ENCODE results near the gene NUBP2.
A peak's percentile ranks its signal among the peaks of the same experiment; 100 is the strongest.

The NUBP2 gene

GRCh38 chr16:1784977-1785845, 2.5 kb downstream of the NUBP2 start:
- Mint-ChIP-seq H3K4me1 (peaks cover 27% of the 10 kb centered on the region), H3K36me3 (peaks cover 3% of the 10 kb centered on the region), H3K27me3 (no peaks in the 10 kb centered on the region), H3K4me3 (peak overlapping the region; percentile 66), H3K27ac (no peak overlapping the region), H3K9me3 (no peaks in the 10 kb centered on the region)

DNA sequence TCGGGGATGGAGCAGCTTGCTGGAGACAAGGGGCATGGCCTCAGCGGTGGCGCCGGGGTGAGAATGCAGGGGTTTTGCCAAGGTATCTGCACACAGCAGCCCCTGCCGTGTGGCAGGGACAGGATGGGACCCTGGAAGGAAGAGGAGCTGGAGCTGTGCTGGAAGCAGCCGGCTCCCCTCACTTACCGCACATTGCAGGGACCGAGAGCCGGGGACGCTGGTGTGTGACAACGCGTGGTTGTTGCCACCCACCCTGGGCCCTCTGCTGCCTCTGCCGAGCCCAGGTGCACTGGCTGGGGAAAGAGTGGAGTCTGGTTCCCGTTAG, 3.0 kb downstream of the NUBP2 start:
- no peak overlapping the region for H3K4me3 Mint-ChIP-seq
- no peaks in the 10 kb centered on the region for H3K9me3 Mint-ChIP-seq
- H3K36me3 Mint-ChIP-seq = peaks cover 3% of the 10 kb centered on the region
- peaks cover 27% of the 10 kb centered on the region for H3K4me1 Mint-ChIP-seq
- H3K27me3 Mint-ChIP-seq = no peaks in the 10 kb centered on the region
- no peak overlapping the region for H3K27ac Mint-ChIP-seq

- no peak overlapping the region for H3K4me3 Mint-ChIP-seq
- peaks cover 3% of the 10 kb centered on the region for H3K36me3 Mint-ChIP-seq
- H3K9me3 Mint-ChIP-seq = no peaks in the 10 kb centered on the region
- H3K27ac Mint-ChIP-seq = no peak overlapping the region
- peaks cover 22% of the 10 kb centered on the region for H3K4me1 Mint-ChIP-seq
- H3K27me3 Mint-ChIP-seq = no peaks in the 10 kb centered on the region
Measured at GRCh38 chr16:1786242-1787055, 3.7 kb downstream of the NUBP2 start.

GRCh38 chr16:1787056-1787321, 4.2 kb downstream of the NUBP2 start:
- H3K27ac Mint-ChIP-seq = no peak overlapping the region
- no peak overlapping the region for H3K4me3 Mint-ChIP-seq
- H3K36me3 Mint-ChIP-seq = peaks cover 3% of the 10 kb centered on the region
- H3K27me3 Mint-ChIP-seq = no peaks in the 10 kb centered on the region
- peaks cover 16% of the 10 kb centered on the region for H3K4me1 Mint-ChIP-seq
- no peaks in the 10 kb centered on the region for H3K9me3 Mint-ChIP-seq

GRCh38 chr16:1787322-1788094, 4.7 kb downstream of the NUBP2 start:
- no peak overlapping the region for H3K4me3 Mint-ChIP-seq
- no peaks in the 10 kb centered on the region for H3K27me3 Mint-ChIP-seq
- no peaks in the 10 kb centered on the region for H3K9me3 Mint-ChIP-seq
- peaks cover 3% of the 10 kb centered on the region for H3K36me3 Mint-ChIP-seq
- no peak overlapping the region for H3K27ac Mint-ChIP-seq
- H3K4me1 Mint-ChIP-seq = peaks cover 16% of the 10 kb centered on the region

DNA sequence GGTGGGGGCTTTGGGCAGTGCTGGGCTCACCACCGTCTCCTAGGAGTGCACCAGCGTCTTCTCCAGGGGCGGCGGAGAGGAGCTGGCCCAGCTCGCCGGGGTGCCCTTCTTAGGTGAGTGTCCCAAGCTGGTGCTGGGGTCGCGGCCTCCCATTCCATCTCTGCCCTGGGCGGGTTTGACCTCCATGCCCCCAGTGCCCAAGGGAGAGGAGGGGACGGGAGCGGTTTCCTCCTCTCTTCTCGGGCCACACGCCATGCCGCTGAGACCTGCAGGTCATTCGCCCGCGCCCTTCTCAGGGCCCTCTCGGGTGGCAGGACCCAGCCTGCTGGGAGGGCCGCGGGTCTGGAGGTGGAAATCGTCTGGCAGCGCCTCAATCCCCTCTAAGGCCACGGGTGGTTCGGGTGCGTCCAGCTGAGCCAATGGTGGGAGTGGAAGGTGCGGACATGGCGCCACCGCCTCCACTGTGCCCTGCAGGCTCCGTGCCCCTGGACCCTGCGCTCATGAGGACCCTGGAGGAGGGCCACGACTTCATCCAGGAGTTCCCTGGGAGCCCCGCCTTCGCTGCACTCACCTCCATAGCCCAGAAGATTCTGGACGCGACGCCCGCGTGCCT, 5.4 kb downstream of the NUBP2 start:
- Mint-ChIP-seq H3K4me3 (no peak overlapping the region), H3K9me3 (no peaks in the 10 kb centered on the region), H3K4me1 (peaks cover 15% of the 10 kb centered on the region), H3K27ac (no peak overlapping the region), H3K36me3 (peaks cover 3% of the 10 kb centered on the region), H3K27me3 (no peaks in the 10 kb centered on the region)

DNA sequence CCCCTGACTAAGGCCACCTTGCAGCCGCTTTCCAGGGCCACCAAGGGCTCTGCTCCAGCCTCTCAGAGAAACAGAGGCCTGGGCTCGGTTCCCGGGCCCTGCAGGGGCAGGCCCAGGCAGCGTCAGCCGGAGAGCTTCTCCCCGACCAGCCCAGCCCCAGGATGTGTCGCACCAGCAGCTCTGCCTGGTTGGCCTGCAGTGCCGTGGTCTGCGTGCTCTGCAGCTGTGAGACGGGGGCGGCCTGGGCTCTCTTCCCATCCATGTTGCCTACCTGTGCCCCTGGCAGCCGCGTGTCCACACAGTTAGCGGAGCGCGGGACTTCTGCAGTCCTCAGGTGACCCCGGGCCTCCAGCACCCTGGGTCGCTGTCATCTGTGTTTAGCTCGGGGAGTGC, 5.9 kb downstream of the NUBP2 start:
- no peak overlapping the region for H3K27ac Mint-ChIP-seq
- no peaks in the 10 kb centered on the region for H3K27me3 Mint-ChIP-seq
- peaks cover 12% of the 10 kb centered on the region for H3K4me1 Mint-ChIP-seq
- H3K4me3 Mint-ChIP-seq = no peak overlapping the region
- peaks cover 1% of the 10 kb centered on the region for H3K36me3 Mint-ChIP-seq
- no peaks in the 10 kb centered on the region for H3K9me3 Mint-ChIP-seq

GRCh38 chr16:1789643-1790045, 6.9 kb downstream of the NUBP2 start:
- no peak overlapping the region for H3K27ac Mint-ChIP-seq
- H3K27me3 Mint-ChIP-seq = no peaks in the 10 kb centered on the region
- peaks cover 12% of the 10 kb centered on the region for H3K4me1 Mint-ChIP-seq
- H3K36me3 Mint-ChIP-seq = peaks cover 1% of the 10 kb centered on the region
- no peak overlapping the region for H3K4me3 Mint-ChIP-seq
- H3K9me3 Mint-ChIP-seq = no peaks in the 10 kb centered on the region

GRCh38 chr16:1790261-1790610, 7.5 kb downstream of the NUBP2 start:
- no peaks in the 10 kb centered on the region for H3K27me3 Mint-ChIP-seq
- H3K36me3 Mint-ChIP-seq = no peaks in the 10 kb centered on the region
- peaks cover 8% of the 10 kb centered on the region for H3K4me1 Mint-ChIP-seq
- H3K27ac Mint-ChIP-seq = no peak overlapping the region
- no peak overlapping the region for H3K4me3 Mint-ChIP-seq
- H3K9me3 Mint-ChIP-seq = no peaks in the 10 kb centered on the region

- Mint-ChIP-seq H3K9me3 (no peaks in the 10 kb centered on the region), H3K27ac (no peak overlapping the region), H3K4me3 (no peak overlapping the region), H3K4me1 (peaks cover 3% of the 10 kb centered on the region), H3K27me3 (no peaks in the 10 kb centered on the region), H3K36me3 (no peaks in the 10 kb centered on the region)
Measured at GRCh38 chr16:1790611-1791255, 8.0 kb downstream of the NUBP2 start.

DNA sequence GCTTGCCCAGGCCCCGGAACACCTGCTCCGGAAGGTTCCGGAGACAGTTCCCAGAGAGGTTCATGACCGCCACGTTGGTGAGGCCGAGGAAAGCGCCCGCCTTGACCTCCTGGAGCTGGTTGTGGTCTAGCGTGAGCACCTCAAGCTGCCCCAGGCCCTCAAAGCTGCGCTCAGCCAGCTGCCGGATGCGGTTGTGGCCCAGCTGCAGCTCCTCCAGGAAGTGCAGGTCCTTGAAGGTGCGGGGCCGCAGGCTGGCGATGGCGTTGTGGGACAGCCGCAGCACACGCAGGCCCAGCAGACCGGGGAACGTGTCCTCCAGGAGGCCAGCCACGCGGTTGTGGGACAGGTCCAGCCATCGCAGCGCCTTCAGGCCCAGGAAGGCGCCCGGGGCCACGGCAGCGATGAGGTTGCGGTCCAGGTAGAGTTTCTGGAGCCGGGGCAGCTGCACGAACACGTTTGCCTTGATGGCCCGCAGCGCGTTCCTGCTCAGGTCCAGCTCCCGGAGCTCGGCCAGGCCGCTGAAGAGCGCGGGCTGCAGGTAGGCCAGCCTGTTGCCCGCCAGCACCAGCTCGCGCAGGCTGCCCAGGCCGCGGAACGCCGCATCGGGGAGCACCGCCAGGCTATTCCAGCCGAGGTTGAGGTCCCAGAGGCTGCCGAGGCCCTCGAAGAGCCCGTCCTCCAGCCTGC, 8.6 kb downstream of the NUBP2 start:
- Mint-ChIP-seq H3K9me3 (no peaks in the 10 kb centered on the region), H3K27ac (no peak overlapping the region), H3K27me3 (no peaks in the 10 kb centered on the region), H3K36me3 (no peaks in the 10 kb centered on the region), H3K4me3 (no peak overlapping the region), H3K4me1 (no peaks in the 10 kb centered on the region)

DNA sequence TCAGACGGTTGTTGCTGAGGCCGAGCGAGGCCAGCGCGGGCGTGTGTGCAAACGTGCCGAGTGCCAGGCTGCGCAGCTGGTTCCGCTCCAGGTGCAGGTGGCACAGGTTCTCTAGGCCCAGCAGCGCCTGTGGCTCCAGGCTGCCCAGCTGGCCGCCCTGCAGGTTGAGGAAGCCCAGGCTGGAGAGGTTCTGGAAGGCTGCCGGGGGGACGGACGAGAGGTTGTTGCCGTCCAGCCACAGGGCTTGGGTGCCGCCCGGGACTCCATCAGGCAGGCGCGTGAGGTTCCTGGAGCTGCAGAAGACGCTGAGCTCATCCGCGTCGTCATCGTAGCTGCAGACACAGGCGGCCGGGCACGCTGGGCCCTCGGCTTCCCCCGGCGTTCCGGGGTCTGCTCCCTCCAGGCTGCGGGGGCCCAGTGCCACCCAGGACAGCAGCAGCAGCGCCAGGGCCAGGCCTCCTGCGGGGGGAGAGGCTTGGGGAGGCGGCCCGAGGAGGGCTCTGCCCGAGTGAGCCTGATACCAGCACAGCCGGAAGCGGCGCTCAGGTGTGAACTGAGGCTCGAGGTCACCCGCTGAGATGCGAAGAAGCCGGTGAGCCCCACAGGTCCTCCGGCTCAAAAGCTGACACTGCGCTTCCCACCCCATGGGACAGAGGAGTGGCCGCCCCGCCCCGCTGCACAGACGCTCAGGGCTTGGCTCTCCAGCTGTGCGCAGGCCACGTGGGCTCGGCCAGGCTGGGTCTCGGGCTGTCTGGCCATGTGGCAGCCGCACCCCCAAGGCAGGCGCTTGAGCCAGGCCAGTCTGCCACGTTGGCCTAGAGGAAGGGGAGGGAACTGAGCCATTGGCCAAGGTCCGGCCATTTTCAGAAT, 9.4 kb downstream of the NUBP2 start:
- Mint-ChIP-seq H3K36me3 (no peaks in the 10 kb centered on the region), H3K9me3 (no peaks in the 10 kb centered on the region), H3K4me1 (no peaks in the 10 kb centered on the region), H3K27ac (no peak overlapping the region), H3K4me3 (no peak overlapping the region), H3K27me3 (no peaks in the 10 kb centered on the region)

DNA sequence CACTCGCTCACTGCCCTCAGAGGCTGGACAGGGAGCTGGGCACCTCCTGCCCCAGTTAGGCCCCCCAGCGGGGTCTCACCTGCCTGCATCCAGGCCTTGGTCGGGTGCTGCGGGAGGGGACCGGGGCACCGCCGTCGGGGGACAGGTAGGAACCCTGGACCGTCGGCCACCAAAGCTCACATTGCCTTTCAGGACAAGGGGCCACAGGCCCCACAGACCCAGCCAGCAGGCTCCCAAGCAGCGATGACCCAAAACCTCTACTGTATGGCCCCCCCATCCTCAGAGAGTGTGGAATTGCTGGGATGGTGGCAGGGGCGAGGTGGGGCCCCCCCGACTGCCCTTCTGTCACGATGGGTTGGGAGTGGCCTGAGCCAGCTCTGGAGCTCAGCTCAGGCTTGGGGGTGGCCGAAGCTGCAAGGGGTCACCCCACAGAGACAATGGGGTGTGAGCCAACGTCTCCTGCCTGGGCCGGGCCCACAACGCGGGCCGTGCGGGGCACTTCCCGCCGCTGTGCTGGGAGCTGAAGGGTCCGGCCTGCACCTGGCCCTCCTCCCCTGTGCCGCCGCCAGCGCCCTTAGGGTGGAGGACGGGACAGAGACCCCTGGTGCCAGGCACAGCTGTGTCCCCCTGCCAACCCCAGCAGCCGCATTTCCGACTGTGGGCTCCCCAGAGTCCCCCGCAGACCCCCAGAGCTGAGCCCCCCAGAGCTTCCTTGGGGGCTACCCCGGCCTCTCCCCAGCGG, 10.2 kb downstream of the NUBP2 start:
- no peaks in the 10 kb centered on the region for H3K4me1 Mint-ChIP-seq
- no peaks in the 10 kb centered on the region for H3K36me3 Mint-ChIP-seq
- H3K4me3 Mint-ChIP-seq = no peak overlapping the region
- H3K27ac Mint-ChIP-seq = no peak overlapping the region
- no peaks in the 10 kb centered on the region for H3K27me3 Mint-ChIP-seq
- H3K9me3 Mint-ChIP-seq = no peaks in the 10 kb centered on the region

All from activated naive CD4-positive, alpha-beta T cell treated with anti-CD3 and anti-CD28 coated beads, Interleukin-2, amount 50 U/mL, for 24 hours (primary cell).